ENCODE measurements around the gene CHAT. TPM values are rescaled to one million over a fixed set of nuclear protein-coding genes. Genes with fewer than 3 reads are reported as not detected.

CHAT gene
- total and polyA plus RNA-seq, 7 donors, result not detected

GRCh38 chr10:49696311-49696710, 82.5 kb downstream of the CHAT start:
- Histone ChIP-seq H3K4me3 (no peak overlapping the region), H3K4me1 (no peaks in the 10 kb centered on the region), H3K27ac (no peak overlapping the region), H3K9me3 (no peaks in the 10 kb centered on the region), H3K27me3 (ENCODE audit: insufficient read depth in 3 of 3, low read length in 2 of 3) (peaks cover 2 to 21% (median 3%) of the 10 kb centered on the region in 3 donors), H3K36me3 (ENCODE audit: insufficient read depth in 1 of 2, low read depth in 1 of 2) (no peaks in the 10 kb centered on the region)
- WGBS, 3 donors, result 74 to 79% (median 76%) methylated on average over 7 of the region's 7 CpGs
- intact Hi-C loops (cut with DNase I), result no loop called here
- DNase-seq (no peak), ATAC-seq (no peak)
- TF ChIP-seq, protein P1, sequence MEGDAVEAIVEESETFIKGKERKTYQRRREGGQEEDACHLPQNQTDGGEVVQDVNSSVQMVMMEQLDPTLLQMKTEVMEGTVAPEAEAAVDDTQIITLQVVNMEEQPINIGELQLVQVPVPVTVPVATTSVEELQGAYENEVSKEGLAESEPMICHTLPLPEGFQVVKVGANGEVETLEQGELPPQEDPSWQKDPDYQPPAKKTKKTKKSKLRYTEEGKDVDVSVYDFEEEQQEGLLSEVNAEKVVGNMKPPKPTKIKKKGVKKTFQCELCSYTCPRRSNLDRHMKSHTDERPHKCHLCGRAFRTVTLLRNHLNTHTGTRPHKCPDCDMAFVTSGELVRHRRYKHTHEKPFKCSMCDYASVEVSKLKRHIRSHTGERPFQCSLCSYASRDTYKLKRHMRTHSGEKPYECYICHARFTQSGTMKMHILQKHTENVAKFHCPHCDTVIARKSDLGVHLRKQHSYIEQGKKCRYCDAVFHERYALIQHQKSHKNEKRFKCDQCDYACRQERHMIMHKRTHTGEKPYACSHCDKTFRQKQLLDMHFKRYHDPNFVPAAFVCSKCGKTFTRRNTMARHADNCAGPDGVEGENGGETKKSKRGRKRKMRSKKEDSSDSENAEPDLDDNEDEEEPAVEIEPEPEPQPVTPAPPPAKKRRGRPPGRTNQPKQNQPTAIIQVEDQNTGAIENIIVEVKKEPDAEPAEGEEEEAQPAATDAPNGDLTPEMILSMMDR (IDR thresholded peaks at IDR 0.05), result no peak

DNA sequence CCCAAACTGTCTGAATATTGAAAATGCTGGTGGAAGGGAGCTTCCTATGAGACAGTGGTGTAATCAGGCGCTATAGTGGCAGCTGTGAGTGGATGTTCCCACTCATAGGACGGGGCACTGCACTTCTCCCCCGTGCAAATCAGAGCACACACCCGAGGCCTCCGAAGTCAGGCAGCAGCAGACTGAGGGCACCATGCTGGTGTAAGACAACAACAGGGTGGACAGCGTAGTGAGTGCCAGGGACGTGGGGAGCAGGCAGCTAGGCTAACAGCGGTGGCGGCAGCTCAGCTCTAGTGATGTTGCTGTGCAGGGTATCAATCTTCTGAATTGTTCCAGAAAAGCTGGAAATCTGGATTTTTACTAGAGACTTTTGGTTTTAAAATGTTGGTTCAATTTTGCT, 84.8 kb downstream of the CHAT start:
- ATAC-seq (no peak), DNase-seq (no peak)
- TF ChIP-seq, protein P1 (IDR thresholded peaks at IDR 0.05), result no peak
- no peak overlapping the region for H3K27ac ChIP-seq
- no peaks in the 10 kb centered on the region for H3K36me3 ChIP-seq (ENCODE audit: insufficient read depth in 1 of 2, low read depth in 1 of 2)
- intact Hi-C loops (cut with DNase I), result no loop called here
- no peak overlapping the region for H3K4me3 ChIP-seq
- WGBS, 3 donors, result 64 to 67% (median 64%) methylated on average over 9 of the region's 9 CpGs
- H3K4me1 ChIP-seq, result no peaks in the 10 kb centered on the region
- no peaks in the 10 kb centered on the region for H3K9me3 ChIP-seq
- H3K27me3 ChIP-seq (ENCODE audit: insufficient read depth in 3 of 3, low read length in 2 of 3), result peaks cover 0 to 2% (median 0%) of the 10 kb centered on the region in 3 donors

DNA sequence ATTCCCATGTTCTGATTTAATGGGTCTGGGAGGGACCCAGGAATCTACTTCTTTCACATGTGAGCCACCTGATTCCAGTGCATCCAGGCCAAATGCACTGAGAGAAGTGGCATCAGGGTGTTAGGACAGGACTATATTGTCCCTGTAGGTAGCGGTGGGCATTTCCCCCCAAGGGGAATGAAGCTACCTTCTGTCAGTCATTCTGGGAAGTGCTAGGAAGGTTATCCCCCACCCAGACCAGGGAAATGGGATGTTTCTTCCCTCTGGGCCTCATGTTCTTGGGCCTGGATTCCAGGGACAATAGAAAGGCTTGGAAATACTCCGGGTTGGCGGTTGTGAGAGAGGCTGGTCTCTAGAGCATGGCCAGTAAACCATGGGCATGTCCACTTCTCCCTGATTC, 86.4 kb downstream of the CHAT start:
- TF ChIP-seq, protein P1 (IDR thresholded peaks at IDR 0.05), result no peak
- Histone ChIP-seq H3K27ac (no peak overlapping the region), H3K36me3 (ENCODE audit: insufficient read depth in 1 of 2, low read depth in 1 of 2) (no peaks in the 10 kb centered on the region), H3K4me1 (no peaks in the 10 kb centered on the region), H3K27me3 (ENCODE audit: insufficient read depth in 3 of 3, low read length in 2 of 3) (peaks cover 0 to 2% (median 0%) of the 10 kb centered on the region in 3 donors), H3K9me3 (no peaks in the 10 kb centered on the region), H3K4me3 (no peak overlapping the region)
- intact Hi-C loops (cut with DNase I), result no loop called here
- DNase-seq (no peak), ATAC-seq (no peak)
- 74 to 85% (median 84%) methylated on average over 3 of the region's 3 CpGs for WGBS, 3 donors

DNA sequence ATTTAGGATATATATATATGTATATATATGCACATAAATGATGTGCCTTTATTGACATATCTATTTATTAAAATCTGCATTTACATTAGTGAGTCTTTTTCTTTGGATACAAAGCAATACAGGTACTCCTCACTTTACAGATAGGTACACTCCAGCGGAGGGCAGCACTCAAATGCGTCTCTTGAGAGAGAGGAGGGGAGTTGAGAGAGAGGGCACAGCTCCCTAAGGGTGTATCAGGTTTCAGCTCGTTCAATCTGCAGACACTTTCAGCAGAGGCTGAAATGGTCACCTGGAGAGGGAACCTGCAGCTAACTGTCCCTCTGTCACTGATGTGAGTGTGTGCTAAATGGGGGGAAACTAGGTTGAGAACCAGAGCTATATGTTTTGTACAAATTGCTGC, 87.2 kb downstream of the CHAT start:
- H3K27me3 ChIP-seq (ENCODE audit: insufficient read depth in 3 of 3, low read length in 2 of 3), result peaks cover 0 to 2% (median 0%) of the 10 kb centered on the region in 3 donors
- intact Hi-C loops (cut with DNase I), result no loop called here
- no peak for ATAC-seq

GRCh38 chr10:49707585-49707984, 93.7 kb downstream of the CHAT start:
- TF ChIP-seq, protein P1 (IDR thresholded peaks at IDR 0.05), result no peak
- peaks cover 3% of the 10 kb centered on the region for H3K9me3 ChIP-seq
- no peaks in the 10 kb centered on the region for H3K4me1 ChIP-seq
- WGBS, 3 donors, result 73 to 76% (median 73%) methylated on average over 3 of the region's 3 CpGs
- ATAC-seq (no peak), DNase-seq (no peak)
- H3K36me3 ChIP-seq (ENCODE audit: insufficient read depth in 1 of 2, low read depth in 1 of 2), result no peaks in the 10 kb centered on the region
- intact Hi-C loops (cut with DNase I), result no loop called here
- H3K27ac ChIP-seq, result no peak overlapping the region
- peaks cover 0 to 2% (median 0%) of the 10 kb centered on the region in 3 donors for H3K27me3 ChIP-seq (ENCODE audit: insufficient read depth in 3 of 3, low read length in 2 of 3)
- no peak overlapping the region for H3K4me3 ChIP-seq

More for the DNA sequence above, 87.2 kb downstream of the CHAT start:
- 0 to 8% (median 1%) methylated on average over 3 of the region's 3 CpGs for WGBS, 3 donors
- Histone ChIP-seq H3K36me3 (ENCODE audit: insufficient read depth in 1 of 2, low read depth in 1 of 2) (no peaks in the 10 kb centered on the region), H3K4me1 (no peaks in the 10 kb centered on the region), H3K27ac (no peak overlapping the region), H3K9me3 (peaks cover 3% of the 10 kb centered on the region), H3K4me3 (no peak overlapping the region)
- TF ChIP-seq, protein P1 (IDR thresholded peaks at IDR 0.05), result no peak
- DNase-seq, result no peak
